Measurements from ENCODE around the gene SLC9A3. TPM values are rescaled to one million over a fixed set of nuclear protein-coding genes. Genes with fewer than 3 reads are reported as not detected.
A peak's percentile ranks its signal among the peaks of the same experiment; 100 is the strongest.

SLC9A3 gene
- total RNA-seq, 2 experiments from 2014 or later, result 1.2 to 1.6 TPM

GRCh38 chr5:532521-533242 lies 8.4 kb upstream of the SLC9A3 start:
- H3K36me3 Mint-ChIP-seq (ENCODE audit: low read depth), result no peaks in the 10 kb centered on the region
- H3K9me3 Mint-ChIP-seq, result no peaks in the 10 kb centered on the region
- H3K27ac Mint-ChIP-seq, result no peak overlapping the region
- POLR2A ChIA-PET, result interaction anchor here (0.8 to 2.1 kb wide), 2 partner anchors 9 to 11 kb away, joined by 4 read pairs; no protein-coding TSS in a partner anchor
- CTCF ChIA-PET, result no interaction called here
- DNase-seq, result no peak
- peaks cover 18% of the 10 kb centered on the region for H3K4me1 Mint-ChIP-seq
- no peak overlapping the region for H3K4me3 Mint-ChIP-seq
- peaks cover 36% of the 10 kb centered on the region for H3K27me3 Mint-ChIP-seq

- H3K4me3 Mint-ChIP-seq, result no peak overlapping the region
- CTCF ChIA-PET, result no interaction called here
- no peak overlapping the region for H3K27ac Mint-ChIP-seq
- H3K36me3 Mint-ChIP-seq (ENCODE audit: low read depth), result no peaks in the 10 kb centered on the region
- H3K27me3 Mint-ChIP-seq, result peaks cover 44% of the 10 kb centered on the region
- no peaks in the 10 kb centered on the region for H3K9me3 Mint-ChIP-seq
- peaks cover 26% of the 10 kb centered on the region for H3K4me1 Mint-ChIP-seq
- DNase-seq, result no peak
- POLR2A ChIA-PET, result interaction anchor here (2.1 kb wide), 1 partner anchor 10 kb away, joined by 4 read pairs; no protein-coding TSS in a partner anchor
These were observed 7.6 kb upstream of the SLC9A3 start for GRCh38 chr5:531749-532315.

- no peaks in the 10 kb centered on the region for H3K36me3 Mint-ChIP-seq (ENCODE audit: low read depth)
- H3K9me3 Mint-ChIP-seq, result no peaks in the 10 kb centered on the region
- no peak overlapping the region for H3K4me3 Mint-ChIP-seq
- H3K27me3 Mint-ChIP-seq, result peaks cover 47% of the 10 kb centered on the region
- H3K4me1 Mint-ChIP-seq, result peaks cover 31% of the 10 kb centered on the region
- no peak for DNase-seq
- ChIA-PET CTCF (no interaction called here), POLR2A (interaction anchor here (2.1 kb wide), 1 partner anchor 10 kb away, joined by 4 read pairs; no protein-coding TSS in a partner anchor)
- H3K27ac Mint-ChIP-seq, result no peak overlapping the region
These were observed 7.0 kb upstream of the SLC9A3 start for GRCh38 chr5:531101-531748.

- H3K9me3 Mint-ChIP-seq, result no peaks in the 10 kb centered on the region
- CTCF ChIA-PET, result no interaction called here
- DNase-seq, result no peak
- H3K27me3 Mint-ChIP-seq, result peaks cover 55% of the 10 kb centered on the region
- peaks cover 36% of the 10 kb centered on the region for H3K4me1 Mint-ChIP-seq
- no peak overlapping the region for H3K4me3 Mint-ChIP-seq
- H3K27ac Mint-ChIP-seq, result no peak overlapping the region
- H3K36me3 Mint-ChIP-seq (ENCODE audit: low read depth), result no peaks in the 10 kb centered on the region
- POLR2A ChIA-PET, result interaction anchor here (1.5 kb wide), 1 partner anchor 14 kb away, joined by 10 read pairs; no protein-coding TSS in a partner anchor
These were observed 6.0 kb upstream of the SLC9A3 start for GRCh38 chr5:530001-530955.

GRCh38 chr5:528629-529511 lies 4.6 kb upstream of the SLC9A3 start:
- Mint-ChIP-seq H3K36me3 (ENCODE audit: low read depth) (no peaks in the 10 kb centered on the region), H3K9me3 (no peaks in the 10 kb centered on the region), H3K4me3 (no peak overlapping the region), H3K27me3 (peaks cover 61% of the 10 kb centered on the region), H3K27ac (no peak overlapping the region), H3K4me1 (peaks cover 40% of the 10 kb centered on the region)
- no peak for DNase-seq
- ChIA-PET POLR2A (interaction anchor here (1.2 to 1.5 kb wide), 3 partner anchors 10 to 258 kb away, joined by 3 to 10 read pairs (median 3); no protein-coding TSS in a partner anchor), CTCF (interaction anchor here (0.9 kb wide), 1 partner anchor 340 kb away, joined by 4 read pairs; no protein-coding TSS in a partner anchor)

- no peaks in the 10 kb centered on the region for H3K36me3 Mint-ChIP-seq (ENCODE audit: low read depth)
- POLR2A ChIA-PET, result interaction anchor here (0.8 to 1.4 kb wide), 4 partner anchors 11 to 310 kb away, joined by 3 to 4 read pairs (median 3); partner anchors contain the start of genes CCDC127 and SDHA
- H3K4me3 Mint-ChIP-seq, result peak overlapping the region; percentile 39
- peaks cover 42% of the 10 kb centered on the region for H3K4me1 Mint-ChIP-seq
- peak; percentile 72 for DNase-seq
- no peak overlapping the region for H3K27ac Mint-ChIP-seq
- H3K9me3 Mint-ChIP-seq, result no peaks in the 10 kb centered on the region
- CTCF ChIA-PET, result no interaction called here
- H3K27me3 Mint-ChIP-seq, result peaks cover 68% of the 10 kb centered on the region
These were observed 3.7 kb upstream of the SLC9A3 start for GRCh38 chr5:527646-528628.

- peaks cover 42% of the 10 kb centered on the region for H3K4me1 Mint-ChIP-seq
- H3K9me3 Mint-ChIP-seq, result no peaks in the 10 kb centered on the region
- H3K4me3 Mint-ChIP-seq, result no peak overlapping the region
- POLR2A ChIA-PET, result interaction anchor here (1.0 kb wide), 1 partner anchor 308 kb away, joined by 3 read pairs; the partner anchor contains the start of genes CCDC127 and SDHA
- CTCF ChIA-PET, result no interaction called here
- H3K36me3 Mint-ChIP-seq (ENCODE audit: low read depth), result no peaks in the 10 kb centered on the region
- peaks cover 71% of the 10 kb centered on the region for H3K27me3 Mint-ChIP-seq
- no peak for DNase-seq
- no peak overlapping the region for H3K27ac Mint-ChIP-seq
These were observed 2.3 kb upstream of the SLC9A3 start for GRCh38 chr5:526456-527088.

- Mint-ChIP-seq H3K4me1 (peaks cover 42% of the 10 kb centered on the region), H3K27me3 (peaks cover 68% of the 10 kb centered on the region), H3K9me3 (no peaks in the 10 kb centered on the region), H3K36me3 (ENCODE audit: low read depth) (no peaks in the 10 kb centered on the region), H3K27ac (no peak overlapping the region), H3K4me3 (no peak overlapping the region)
- ChIA-PET POLR2A (interaction anchor here (0.8 to 1.2 kb wide), 2 partner anchors 18 to 20 kb away, joined by 3 read pairs; no protein-coding TSS in a partner anchor), CTCF (no interaction called here)
- no peak for DNase-seq
These were observed 1.7 kb upstream of the SLC9A3 start for GRCh38 chr5:525916-526315.

GRCh38 chr5:524973-525761 lies 918 bp upstream of the SLC9A3 start:
- H3K36me3 Mint-ChIP-seq (ENCODE audit: low read depth), result no peaks in the 10 kb centered on the region
- no peak for DNase-seq
- H3K4me1 Mint-ChIP-seq, result peaks cover 42% of the 10 kb centered on the region
- POLR2A ChIA-PET, result interaction anchor here (0.8 to 1.2 kb wide), 2 partner anchors 19 to 20 kb away, joined by 3 read pairs; no protein-coding TSS in a partner anchor
- no peak overlapping the region for H3K4me3 Mint-ChIP-seq
- CTCF ChIA-PET, result no interaction called here
- H3K27ac Mint-ChIP-seq, result no peak overlapping the region
- no peaks in the 10 kb centered on the region for H3K9me3 Mint-ChIP-seq
- peaks cover 61% of the 10 kb centered on the region for H3K27me3 Mint-ChIP-seq
